HL-60 (cell line): ENCODE results near the gene CDKL1.

Experiments
- DNase-seq, 2 experiments: peaks; one replicate each; pipeline ENCODE4 v3.0.0-alpha.2; 2010 to 2020; ENCODE audit warnings: low read depth in 1 of 2, low spot score in 1 of 2
- H3K27ac ChIP-seq: fragments of 250-450 bp; sonication (Bioruptor Pico); replicated peaks from 2 replicates; pipeline ENCODE4 v1.5.1; 2020; ENCODE audit warnings: mild to moderate bottlenecking, moderate library complexity
- H3K27me3 ChIP-seq: fragments of 250-450 bp; sonication (Bioruptor Pico); 2 replicates; pipeline ENCODE4 v1.5.1; 2021; ENCODE audit warnings: mild to moderate bottlenecking, moderate library complexity; ENCODE audit not compliant: insufficient read depth, poor library complexity, severe bottlenecking
- H3K4me3 ChIP-seq: replicated peaks from 2 replicates; pipeline ENCODE4 v1.5.1; 2011; ENCODE audit warnings: mild to moderate bottlenecking, control low read depth, low read length; ENCODE audit not compliant: insufficient read depth
- CTCF ChIP-seq: IDR thresholded peaks from one replicate; pipeline ENCODE4 v1.5.1; 2011; ENCODE audit warnings: low read length, control low read depth, inconsistent platforms; ENCODE audit not compliant: insufficient read depth
- GABPA ChIP-seq: IDR thresholded peaks from 2 replicates; pipeline ENCODE4 v1.6.1; 2012; ENCODE audit warnings: low read depth
- POLR2AphosphoS5 ChIP-seq: IDR thresholded peaks from 2 replicates; pipeline ENCODE4 v1.6.1; 2012; ENCODE audit warnings: low read depth
- REST ChIP-seq: IDR thresholded peaks from 2 replicates; pipeline ENCODE4 v1.6.1; 2012; ENCODE audit warnings: low read depth; ENCODE audit not compliant: insufficient replicate concordance
- SPI1 ChIP-seq: IDR thresholded peaks from 2 replicates; pipeline ENCODE4 v1.6.1; 2012; ENCODE audit warnings: low read depth, mild to moderate bottlenecking, borderline replicate concordance

Gene CDKL1

GRCh38 chr14:50308363-50308915, 88.2 kb downstream of the CDKL1 start:
- Histone ChIP-seq H3K4me3 (no peak overlapping the region), H3K27ac (no peak overlapping the region), H3K27me3 (no peaks in the 10 kb centered on the region)
- no peak for TF ChIP-seq REST
- no peak for TF ChIP-seq SPI1
- no peak for TF ChIP-seq CTCF
- TF ChIP-seq POLR2AphosphoS5: no peak
- no peak for TF ChIP-seq GABPA
- DNase-seq: no peak

GRCh38 chr14:50303744-50304471, 92.8 kb downstream of the CDKL1 start:
- Histone ChIP-seq H3K27me3 (no peaks in the 10 kb centered on the region), H3K4me3 (no peak overlapping the region), H3K27ac (peak overlapping the region; percentile 54)
- peak; percentile 91 to 96 for DNase-seq
- TF ChIP-seq REST (no peak), POLR2AphosphoS5 (peak; percentile 85)

- Histone ChIP-seq H3K4me3 (no peak overlapping the region), H3K27ac (no peak overlapping the region), H3K27me3 (no peaks in the 10 kb centered on the region)
- DNase-seq: no peak
- TF ChIP-seq CTCF (no peak), GABPA (no peak), POLR2AphosphoS5 (no peak), SPI1 (no peak), REST (no peak)
These were observed 94.8 kb downstream of the CDKL1 start for GRCh38 chr14:50301914-50302313.
